ENCODE data around the gene RGS17.
"Not testable (repeated sequence)": the region's sequence is repeated elsewhere in the genome, so short reads cannot be mapped to it uniquely, and the experiment has no call there.

Gene RGS17

DNA sequence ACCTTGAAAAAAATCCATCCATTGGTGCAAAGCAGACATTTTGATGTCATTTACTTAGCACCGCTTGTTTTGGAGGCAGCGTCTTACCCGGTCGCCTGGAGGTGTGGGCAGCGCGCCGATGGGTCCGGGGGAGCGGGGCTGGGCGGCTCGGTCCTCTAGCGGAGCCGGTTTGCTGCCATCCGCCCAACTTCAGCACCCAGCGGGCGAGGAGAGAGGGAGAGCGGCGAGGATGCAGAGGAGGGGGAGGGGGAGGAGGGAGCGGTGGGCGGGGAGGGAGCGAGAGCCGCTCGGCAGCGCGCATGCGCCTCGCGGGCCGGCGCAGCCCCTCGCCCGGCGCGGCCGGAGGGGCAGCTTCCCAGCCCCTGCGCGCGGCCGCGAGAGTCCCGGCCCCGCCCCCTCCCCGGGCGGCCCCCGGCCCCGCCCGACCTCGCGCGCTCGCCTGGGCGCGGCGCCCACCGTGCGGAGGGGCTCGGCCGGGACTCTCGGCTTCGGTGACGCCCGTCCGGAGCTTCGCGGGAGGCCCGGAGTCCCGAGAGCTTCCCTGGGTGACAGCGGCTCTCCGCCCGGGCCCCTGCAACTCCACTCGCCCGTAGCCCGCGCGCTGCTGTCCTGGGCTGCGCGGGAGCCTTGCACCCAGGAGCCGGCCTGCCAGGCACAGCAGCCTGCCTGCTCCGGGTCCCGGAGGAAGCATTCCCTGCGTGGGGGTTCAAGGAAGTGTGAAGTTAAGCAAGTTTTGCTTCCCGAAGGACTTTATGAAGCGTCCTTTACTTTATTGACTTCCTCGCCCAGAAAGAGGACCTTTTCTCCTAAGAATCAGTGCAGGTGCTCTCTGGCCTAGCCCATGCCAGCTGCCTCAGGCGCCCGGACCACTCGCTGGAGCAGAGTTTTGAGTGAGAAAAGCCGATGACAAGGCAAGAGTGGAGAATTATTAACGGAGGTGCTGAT, at the start of gene RGS17:
RGS17 (minus strand) TSS at position 246 of the 945 bp plus-strand sequence. CDS start 87,264 bp downstream, outside the sequence.
- DNase-seq = peak; percentile 79

- peak; percentile 16 for DNase-seq
Observed at GRCh38 chr6:153172815-153173214, 41.7 kb upstream of the RGS17 start.

DNA sequence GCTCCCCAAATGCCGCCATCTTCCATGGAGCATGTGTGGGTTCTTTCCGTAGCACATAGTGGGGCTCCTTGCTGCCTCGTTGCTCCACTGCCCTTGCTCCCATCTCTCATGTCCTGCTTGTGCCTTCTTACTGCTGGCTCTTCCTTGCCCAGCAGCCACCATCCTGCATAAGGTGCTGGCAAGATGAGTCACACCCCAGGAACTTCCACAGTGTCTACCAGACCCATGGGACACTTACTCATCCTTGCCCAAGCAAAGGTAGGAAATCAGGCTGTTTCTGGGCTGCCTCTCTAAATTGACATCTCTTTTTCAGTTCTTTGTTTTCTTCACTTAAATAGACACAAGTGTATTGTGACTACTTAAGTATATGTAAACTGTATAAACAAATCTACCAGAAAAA, 39.4 kb upstream of the RGS17 start:
- DNase-seq = no peak

DNA sequence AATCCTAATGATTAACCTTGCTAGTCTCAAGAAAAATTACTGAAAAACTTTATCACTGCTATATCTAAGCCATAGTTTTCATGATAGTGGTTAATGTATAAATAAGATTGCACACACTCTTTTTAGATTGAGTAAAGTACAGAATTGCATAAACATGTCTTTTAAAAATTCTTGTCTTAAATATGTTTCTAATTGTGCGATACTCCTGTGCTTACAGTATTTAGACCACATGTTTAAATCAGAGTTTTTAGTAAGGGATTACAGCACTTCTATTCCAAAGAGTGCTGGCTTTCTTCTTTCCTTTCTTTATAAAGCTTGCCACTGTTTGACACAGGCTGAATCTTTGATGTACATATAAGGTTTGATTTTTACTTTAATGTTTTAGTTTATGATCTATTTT, 36.8 kb upstream of the RGS17 start:
- DNase-seq = no peak

DNA sequence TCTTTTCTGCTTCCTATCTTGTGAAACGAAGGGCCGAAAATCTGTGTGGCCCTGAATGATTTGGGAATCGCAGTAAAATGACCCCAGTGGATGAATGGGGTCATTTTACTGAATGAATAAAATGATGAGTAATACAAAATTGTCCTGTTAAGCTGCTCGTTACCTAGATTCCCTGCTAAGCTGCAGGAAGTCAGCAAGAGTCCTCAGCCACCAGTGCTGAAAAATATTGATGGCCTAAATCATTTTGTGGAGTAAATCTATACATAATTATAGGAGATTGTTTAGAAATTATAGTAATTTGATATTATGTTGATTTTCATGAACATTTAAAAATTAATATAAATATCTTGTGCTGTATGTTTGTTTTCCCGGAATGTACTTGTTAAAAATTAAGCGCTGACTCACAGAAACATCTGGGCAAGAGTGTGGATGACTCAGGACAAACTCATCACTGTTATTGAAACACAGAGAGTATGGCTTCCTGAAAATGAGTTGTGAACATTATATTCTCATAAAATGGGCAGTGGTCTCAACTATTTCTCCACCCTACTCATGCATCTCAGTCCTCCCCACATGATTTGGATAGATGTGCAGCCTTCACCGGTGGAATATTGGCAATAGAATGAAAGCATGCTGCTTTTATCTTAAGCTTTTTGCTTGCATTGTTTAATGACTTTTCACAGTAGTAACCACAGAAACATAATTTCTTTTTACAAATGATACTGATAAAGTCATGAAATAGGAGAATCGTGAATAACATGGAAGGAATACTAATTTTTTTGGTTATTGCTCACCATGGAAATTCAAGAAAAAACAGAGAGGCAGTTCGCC, 36.2 kb upstream of the RGS17 start:
- no peak for DNase-seq

GRCh38 chr6:153162646-153163045, 31.6 kb upstream of the RGS17 start:
- no peak for DNase-seq

GRCh38 chr6:153162172-153162571, 31.1 kb upstream of the RGS17 start:
- no peak for DNase-seq

GRCh38 chr6:153160221-153160620, 29.1 kb upstream of the RGS17 start:
- DNase-seq = no peak

GRCh38 chr6:153150752-153151440, 19.8 kb upstream of the RGS17 start:
- DNase-seq = no peak

GRCh38 chr6:153150371-153150751, 19.3 kb upstream of the RGS17 start:
- DNase-seq = no peak

DNA sequence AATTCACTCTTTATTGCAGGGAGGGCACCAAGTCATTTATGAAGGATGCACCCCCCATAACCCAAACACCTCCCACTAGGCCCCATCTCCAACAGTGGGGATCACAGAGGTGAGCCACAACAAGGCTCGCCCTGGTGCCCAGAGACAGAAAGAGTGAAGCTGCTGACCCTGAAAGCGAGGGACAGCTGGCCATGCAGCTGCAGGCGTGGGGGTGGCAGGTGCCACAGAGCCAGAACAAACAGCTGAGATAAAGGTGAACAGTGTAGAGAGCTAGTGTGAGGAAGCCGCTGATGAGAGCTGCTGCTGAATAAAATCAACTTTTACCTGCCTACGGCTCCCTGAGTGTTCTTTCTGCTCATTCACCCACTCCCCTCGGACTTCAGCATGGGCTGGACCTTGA, 18.8 kb upstream of the RGS17 start:
- no peak for DNase-seq

DNA sequence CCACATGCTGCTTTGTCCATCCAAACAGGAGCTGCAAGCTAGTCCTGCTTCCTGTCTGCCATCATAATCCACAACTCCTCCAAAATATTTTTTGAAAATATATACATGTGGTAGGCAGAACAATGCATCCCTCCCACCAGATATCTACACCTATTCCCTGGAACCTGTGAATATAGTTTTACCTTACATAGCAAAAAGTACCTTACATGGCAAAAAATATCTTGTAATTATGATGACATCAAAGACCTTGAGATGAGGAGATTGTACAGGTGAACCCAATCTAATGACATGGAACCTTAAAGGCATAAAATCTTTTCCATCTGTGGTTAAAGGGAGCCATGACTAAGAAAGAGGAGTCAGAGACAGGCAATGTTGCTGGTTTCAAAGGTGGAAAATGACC, 15.3 kb upstream of the RGS17 start:
- DNase-seq = no peak

GRCh38 chr6:153145591-153145990, 14.5 kb upstream of the RGS17 start:
- DNase-seq = peak; percentile 91

DNA sequence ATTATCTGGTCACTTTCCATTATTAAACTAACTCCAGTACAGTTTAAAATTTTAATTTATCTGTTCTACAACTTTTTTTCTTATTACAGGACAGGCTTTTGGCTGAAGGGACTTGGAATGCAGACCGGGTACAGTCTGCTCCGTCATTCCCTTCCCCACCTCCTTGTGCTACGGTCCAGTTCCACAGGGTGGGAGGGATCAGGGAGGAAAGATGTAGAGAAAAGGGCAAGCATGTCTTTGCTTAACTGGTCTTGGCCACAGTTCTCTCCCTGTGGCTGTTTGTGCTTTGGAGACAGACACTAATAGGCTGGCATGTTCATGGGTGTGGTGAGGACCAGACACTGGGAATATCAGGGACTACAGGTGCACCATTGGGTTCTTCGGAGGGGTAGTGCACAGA, 12.1 kb upstream of the RGS17 start:
- DNase-seq = no peak

- DNase-seq = peak; percentile 94
Observed at GRCh38 chr6:153140299-153140698, 9.2 kb upstream of the RGS17 start.

GRCh38 chr6:153138930-153139329, 7.8 kb upstream of the RGS17 start:
- DNase-seq = no peak

- no peak for DNase-seq
Observed at GRCh38 chr6:153135681-153136080, 4.6 kb upstream of the RGS17 start.

- DNase-seq = not testable (repeated sequence)
Observed at GRCh38 chr6:153133667-153134066, 2.6 kb upstream of the RGS17 start.

DNA sequence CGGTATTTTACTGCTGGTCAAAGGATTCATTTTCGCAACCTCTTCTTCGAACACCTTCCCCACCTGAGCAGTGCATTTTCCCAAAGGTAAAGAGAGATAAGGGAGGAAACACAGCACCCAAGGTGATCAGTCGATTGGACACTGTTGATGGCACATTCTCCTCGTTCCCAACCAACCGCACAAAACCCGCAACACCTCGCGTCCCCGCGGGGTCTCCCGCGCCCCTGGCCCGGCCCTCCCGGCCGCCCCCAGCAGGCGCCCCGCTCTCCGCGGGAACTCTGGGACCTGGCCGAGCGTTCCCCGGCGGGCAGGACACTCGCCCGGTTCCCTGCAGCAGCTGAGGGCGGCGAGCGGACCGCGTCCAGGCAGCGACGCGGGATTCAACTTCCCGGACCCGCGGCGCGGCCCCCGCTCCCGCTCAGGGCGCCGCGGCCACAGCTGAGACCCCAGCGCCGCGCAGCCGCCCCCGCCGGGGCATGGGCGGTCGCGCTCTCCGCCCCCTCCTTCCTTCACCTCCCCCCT, 506 bp downstream of the RGS17 start:
- DNase-seq = no peak

- no peak for DNase-seq
Observed at GRCh38 chr6:153129873-153130514, 1.1 kb downstream of the RGS17 start.

- DNase-seq = no peak
Observed at GRCh38 chr6:153126218-153126617, 4.9 kb downstream of the RGS17 start.

DNA sequence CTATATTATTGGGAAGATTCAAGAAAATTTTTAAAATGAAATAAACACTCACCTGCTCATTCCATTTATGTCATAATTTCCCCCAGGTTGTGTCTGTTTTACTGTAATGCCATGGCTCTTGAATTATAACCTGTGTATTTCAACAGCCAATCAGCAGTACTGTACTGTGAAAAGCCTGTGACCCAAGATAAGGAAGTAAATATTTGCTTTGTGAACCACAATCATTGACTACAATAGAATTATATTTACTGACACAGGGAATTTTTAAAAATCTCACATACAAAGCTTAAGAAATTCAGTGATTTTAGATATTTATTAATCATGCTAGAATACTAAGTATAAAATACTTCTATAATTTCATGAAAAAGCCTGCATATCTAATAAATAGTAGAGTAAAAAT, 6.0 kb downstream of the RGS17 start:
- DNase-seq = no peak

GRCh38 chr6:153123801-153124200, 7.3 kb downstream of the RGS17 start:
- no peak for DNase-seq

Data from NCI-H1105 (cell line).